ENCODE measurements around the gene TGM2. TPM values are rescaled to one million over a fixed set of nuclear protein-coding genes. Genes with fewer than 3 reads are reported as not detected.

TGM2 gene
- total RNA-seq, 1 donor from 2014 or later = 5.5 TPM

DNA sequence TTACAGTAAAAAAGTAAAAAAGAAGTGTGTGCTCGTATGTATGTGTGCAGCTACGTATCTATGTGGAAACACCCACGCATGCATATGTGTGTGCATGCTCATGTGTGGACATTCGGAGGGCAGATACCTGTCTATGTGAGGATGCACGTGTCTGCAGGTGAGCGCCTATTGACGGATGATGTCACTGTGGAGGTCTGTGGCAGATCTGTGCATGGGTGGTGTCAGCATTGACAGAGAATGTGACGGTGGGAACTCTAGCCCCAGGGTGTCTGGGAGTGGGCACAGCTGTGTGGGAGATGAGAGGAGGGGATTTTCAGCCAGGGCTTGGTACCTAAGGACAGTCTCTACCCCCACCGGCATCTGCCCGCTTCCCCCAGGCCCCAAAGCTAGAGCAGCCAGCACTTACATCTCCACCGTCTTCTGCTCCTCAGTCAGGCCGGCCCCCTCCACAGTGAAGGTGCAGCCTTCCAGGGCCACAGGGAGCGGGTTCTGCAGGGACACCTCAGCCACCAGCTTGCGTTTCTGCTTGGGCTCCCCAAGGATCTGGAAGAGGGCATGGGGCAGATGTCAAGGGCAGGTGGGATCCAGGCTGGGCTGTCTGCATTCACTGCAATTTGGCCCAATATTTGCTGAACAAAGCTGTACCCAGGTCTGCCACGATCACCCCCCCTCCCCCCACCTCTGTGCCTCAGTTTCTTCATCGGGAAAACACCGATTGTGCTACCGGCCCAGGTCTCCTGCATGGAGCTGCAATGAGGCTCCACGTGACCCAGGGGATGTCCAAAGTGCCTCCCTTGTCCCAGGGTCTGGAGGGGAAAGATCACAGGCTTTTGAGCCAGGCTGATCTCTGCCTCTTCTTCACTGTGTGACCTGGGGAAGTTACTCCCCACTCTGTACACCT is 34.1 kb downstream of the TGM2 start:
- no peak overlapping the region for H3K4me3 ChIP-seq (ENCODE audit: low read depth, low read length)
- no peak for DNase-seq (ENCODE audit: low read depth)
- TF ChIP-seq, protein P1, sequence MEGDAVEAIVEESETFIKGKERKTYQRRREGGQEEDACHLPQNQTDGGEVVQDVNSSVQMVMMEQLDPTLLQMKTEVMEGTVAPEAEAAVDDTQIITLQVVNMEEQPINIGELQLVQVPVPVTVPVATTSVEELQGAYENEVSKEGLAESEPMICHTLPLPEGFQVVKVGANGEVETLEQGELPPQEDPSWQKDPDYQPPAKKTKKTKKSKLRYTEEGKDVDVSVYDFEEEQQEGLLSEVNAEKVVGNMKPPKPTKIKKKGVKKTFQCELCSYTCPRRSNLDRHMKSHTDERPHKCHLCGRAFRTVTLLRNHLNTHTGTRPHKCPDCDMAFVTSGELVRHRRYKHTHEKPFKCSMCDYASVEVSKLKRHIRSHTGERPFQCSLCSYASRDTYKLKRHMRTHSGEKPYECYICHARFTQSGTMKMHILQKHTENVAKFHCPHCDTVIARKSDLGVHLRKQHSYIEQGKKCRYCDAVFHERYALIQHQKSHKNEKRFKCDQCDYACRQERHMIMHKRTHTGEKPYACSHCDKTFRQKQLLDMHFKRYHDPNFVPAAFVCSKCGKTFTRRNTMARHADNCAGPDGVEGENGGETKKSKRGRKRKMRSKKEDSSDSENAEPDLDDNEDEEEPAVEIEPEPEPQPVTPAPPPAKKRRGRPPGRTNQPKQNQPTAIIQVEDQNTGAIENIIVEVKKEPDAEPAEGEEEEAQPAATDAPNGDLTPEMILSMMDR (IDR thresholded peaks at IDR 0.05; ENCODE audit: insufficient read depth, low read length, severe bottlenecking) = no peak
- no peaks in the 10 kb centered on the region for H3K27me3 ChIP-seq (ENCODE audit: control insufficient read depth, insufficient read depth, low read length)
- FAIRE-seq = no peak
- H3K36me3 ChIP-seq (ENCODE audit: control insufficient read depth, insufficient read depth, low read length) = no peaks in the 10 kb centered on the region

DNA sequence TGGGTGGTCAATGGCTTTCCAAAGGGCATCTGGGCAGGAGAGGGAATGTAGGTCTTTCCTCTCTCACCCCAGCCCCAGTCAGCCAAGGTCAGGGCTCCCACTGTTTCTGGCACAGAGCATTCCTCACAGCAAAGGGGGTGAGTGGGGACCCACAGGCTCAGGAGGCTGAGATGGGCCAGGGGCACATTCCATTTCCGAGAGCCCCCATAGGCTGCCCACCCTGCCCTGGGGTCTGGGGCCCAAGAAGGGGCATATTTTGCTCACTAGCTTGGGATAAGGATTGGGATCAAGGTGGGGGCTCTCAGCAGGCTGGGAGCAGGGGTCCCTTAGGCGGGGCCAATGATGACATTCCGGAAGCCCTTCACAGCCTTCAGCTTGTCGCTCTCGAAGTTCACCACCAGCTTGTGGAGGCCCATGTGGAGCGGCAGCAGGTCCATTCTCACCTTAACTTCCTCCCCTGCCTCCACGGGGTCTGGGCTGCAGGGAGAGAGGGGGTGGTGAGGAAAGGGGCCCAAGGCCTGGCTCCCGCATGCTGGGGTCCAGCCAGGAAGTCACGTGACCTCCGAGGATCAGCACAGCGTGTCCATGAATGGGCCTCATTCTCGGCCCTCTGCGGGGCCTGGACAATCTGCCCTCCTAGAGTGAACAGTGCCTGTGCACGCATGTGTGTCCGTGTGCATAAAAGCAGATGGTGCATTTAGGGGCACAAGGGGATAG is 35.0 kb downstream of the TGM2 start:
- TF ChIP-seq, protein P1 (IDR thresholded peaks at IDR 0.05; ENCODE audit: insufficient read depth, low read length, severe bottlenecking) = no peak
- DNase-seq (ENCODE audit: low read depth) (no peak), FAIRE-seq (no peak)
- Histone ChIP-seq H3K4me3 (ENCODE audit: low read depth, low read length) (no peak overlapping the region), H3K36me3 (ENCODE audit: control insufficient read depth, insufficient read depth, low read length) (no peaks in the 10 kb centered on the region), H3K27me3 (ENCODE audit: control insufficient read depth, insufficient read depth, low read length) (no peaks in the 10 kb centered on the region)

DNA sequence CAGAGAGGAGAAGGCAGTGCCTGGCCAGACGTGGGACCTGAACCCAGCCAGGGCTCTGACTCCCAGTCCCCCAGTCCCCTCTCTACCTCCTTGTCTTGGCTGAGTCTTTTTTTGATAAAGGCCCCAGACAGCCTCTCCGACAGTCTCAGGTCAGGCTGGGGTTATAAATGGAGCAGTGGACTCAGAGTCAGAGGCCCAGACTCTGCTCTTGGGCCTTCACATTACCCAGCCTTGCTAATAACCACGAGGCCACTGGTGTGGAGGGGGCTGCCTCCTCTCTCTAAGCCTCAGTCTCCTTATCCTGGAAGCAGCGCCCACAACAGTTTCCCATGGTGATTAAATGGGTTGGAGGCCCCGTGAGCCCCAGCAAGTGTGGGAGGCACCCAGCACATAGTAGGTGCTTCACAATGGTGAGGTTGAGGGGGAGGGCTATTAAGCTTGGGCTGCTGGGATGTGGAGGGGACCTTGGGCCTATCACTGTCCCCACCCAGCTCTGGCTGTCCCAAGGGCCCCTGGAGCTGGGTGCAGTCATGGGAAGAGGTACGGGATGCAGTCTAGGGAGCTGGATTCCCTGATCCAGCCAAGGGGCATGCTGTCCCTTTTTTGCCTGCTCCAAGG is 35.7 kb downstream of the TGM2 start:
- H3K36me3 ChIP-seq (ENCODE audit: control insufficient read depth, insufficient read depth, low read length) = no peaks in the 10 kb centered on the region
- FAIRE-seq = no peak

DNA sequence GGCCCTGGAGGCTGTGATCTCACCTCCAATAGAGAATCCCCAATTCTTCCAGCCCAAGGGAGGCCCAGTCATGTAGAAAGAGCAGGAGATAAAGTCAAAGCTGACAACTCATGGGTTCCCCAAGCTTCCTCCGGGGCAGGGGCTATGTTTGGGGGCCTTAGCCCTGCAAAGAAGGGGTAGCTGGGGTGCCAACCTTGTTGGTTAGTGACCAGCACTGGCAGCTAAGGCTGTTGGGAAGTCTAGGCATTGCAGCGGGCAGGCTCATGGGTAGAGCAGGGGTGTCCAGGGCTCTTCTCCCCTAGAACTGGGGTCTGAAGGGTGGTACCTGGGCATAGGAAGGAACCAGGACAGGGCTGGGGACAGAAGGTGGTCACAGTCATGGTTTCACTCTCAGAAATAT is 36.4 kb downstream of the TGM2 start:
- TF ChIP-seq, protein P1 (IDR thresholded peaks at IDR 0.05; ENCODE audit: insufficient read depth, low read length, severe bottlenecking) = no peak
- FAIRE-seq = no peak
- H3K4me3 ChIP-seq (ENCODE audit: low read depth, low read length) = no peak overlapping the region
- H3K36me3 ChIP-seq (ENCODE audit: control insufficient read depth, insufficient read depth, low read length) = no peaks in the 10 kb centered on the region
- DNase-seq (ENCODE audit: low read depth) = no peak
- H3K27me3 ChIP-seq (ENCODE audit: control insufficient read depth, insufficient read depth, low read length) = no peaks in the 10 kb centered on the region

More for the DNA sequence above, 35.7 kb downstream of the TGM2 start:
- TF ChIP-seq, protein P1 (IDR thresholded peaks at IDR 0.05; ENCODE audit: insufficient read depth, low read length, severe bottlenecking) = no peak
- no peak overlapping the region for H3K4me3 ChIP-seq (ENCODE audit: low read depth, low read length)
- no peak for DNase-seq (ENCODE audit: low read depth)
- H3K27me3 ChIP-seq (ENCODE audit: control insufficient read depth, insufficient read depth, low read length) = no peaks in the 10 kb centered on the region

DNA sequence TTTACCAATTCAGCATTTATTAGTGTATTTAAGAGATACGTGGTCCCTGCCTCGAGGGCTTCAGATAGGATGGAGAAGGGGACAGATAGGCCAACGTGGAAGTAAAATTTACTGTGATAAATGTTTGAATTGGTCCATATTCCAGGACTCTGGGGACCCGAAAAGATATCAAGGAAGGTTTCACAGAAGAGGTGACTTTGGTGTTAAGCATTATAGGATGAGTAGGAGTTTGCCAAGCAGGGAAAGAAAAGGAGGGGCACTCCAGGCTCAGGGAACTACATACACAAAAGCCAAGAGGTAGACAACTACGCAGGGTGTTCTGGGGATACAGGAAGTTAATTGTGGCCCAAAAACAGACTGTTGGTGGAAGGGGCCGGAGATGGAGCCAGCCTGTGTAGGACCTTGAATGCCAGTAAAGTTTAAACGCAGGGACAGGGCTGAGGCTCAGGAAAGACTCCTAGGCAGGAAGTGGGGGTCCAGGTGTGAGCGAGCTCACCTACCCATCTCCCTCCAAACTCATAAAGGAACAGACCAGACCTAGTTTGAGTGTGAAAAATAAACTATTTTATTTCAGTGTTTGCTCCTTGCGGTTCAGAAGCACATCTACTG is 37.0 kb downstream of the TGM2 start:
- Histone ChIP-seq H3K36me3 (ENCODE audit: control insufficient read depth, insufficient read depth, low read length) (no peaks in the 10 kb centered on the region), H3K27me3 (ENCODE audit: control insufficient read depth, insufficient read depth, low read length) (no peaks in the 10 kb centered on the region), H3K4me3 (ENCODE audit: low read depth, low read length) (no peak overlapping the region)
- DNase-seq (ENCODE audit: low read depth) (no peak), FAIRE-seq (no peak)
- TF ChIP-seq, protein P1 (IDR thresholded peaks at IDR 0.05; ENCODE audit: insufficient read depth, low read length, severe bottlenecking) = no peak

All from bronchial epithelial cell (primary cell).